GM04503 (cell line): ENCODE data around the gene ANKRD36.
"Not testable (repeated sequence)": the region's sequence is repeated elsewhere in the genome, so short reads cannot be mapped to it uniquely, and the experiment has no call there.

Experiments used
- DNase-seq: peaks from one replicate; pipeline ENCODE4 v3.0.0-alpha.2; 2012; ENCODE audit warnings: low read depth

ANKRD36 gene

GRCh38 chr2:97293687-97294086, 180.7 kb downstream of the ANKRD36 start:
- not testable (repeated sequence) for DNase-seq
